BJ (cell line): ENCODE data around the gene RRAS. TPM values are rescaled to one million over a fixed set of nuclear protein-coding genes. Genes with fewer than 3 reads are reported as not detected.
A peak's percentile ranks its signal among the peaks of the same experiment; 100 is the strongest.

Source experiments
- CTCF ChIA-PET: fragments of 350-600 bp; formaldehyde crosslinking; extraction: SDS; loops from one replicate; lab custom pipeline; 2021; ENCODE audit warnings: antibody characterized with exemption, inconsistent platforms; lab: Yijun Ruan, JAX
- POLR2A ChIA-PET: fragments of 300-600 bp; sonication (Branson Sonifier 250); formaldehyde crosslinking; extraction: SDS; loops from one replicate; lab custom pipeline; 2021; ENCODE audit warnings: antibody characterized with exemption; lab: Charles Lee
- DNase-seq: peaks from one replicate; pipeline ENCODE4 v3.0.0-alpha.2; 2011; ENCODE audit warnings: low read depth
- H3K27me3 ChIP-seq: 2 replicates; pipeline ENCODE4 v1.6.0; 2011; ENCODE audit warnings: low read length; ENCODE audit not compliant: control insufficient read depth, insufficient read depth
- H3K36me3 ChIP-seq: 2 replicates; pipeline ENCODE4 v1.5.1; 2011; ENCODE audit warnings: low read length; ENCODE audit not compliant: control insufficient read depth, insufficient read depth
- H3K4me3 ChIP-seq: 2 replicates; pipeline ENCODE4 v1.5.1; 2011; ENCODE audit warnings: low read depth, mild to moderate bottlenecking, control low read depth, low read length
- polyA plus RNA-seq: library from polyadenylated mRNA; depleted of rRNA; stranded (reverse); fragments of >200 nt; gene quantifications from 2 replicates; pipeline ENCODE4 v1.2.3, GENCODE V29; 2011
- TF ChIP-seq, protein P1 (sequence below): IDR thresholded peaks from 2 replicates; pipeline ENCODE4 v1.5.1; 2011; ENCODE audit warnings: low read depth, mild to moderate bottlenecking, control low read depth, inconsistent platforms, low read length, moderate library complexity; ENCODE audit not compliant: insufficient read depth

The RRAS gene
- polyA plus RNA-seq, 1 experiment, result 186 TPM

- ChIA-PET POLR2A (no interaction called here), CTCF (interaction anchor here (1.6 to 3.0 kb wide), 2 partner anchors 7 to 11 kb away, joined by 7 to 22 read pairs; partner anchors contain the start of gene PRMT1)
- TF ChIP-seq, protein P1, sequence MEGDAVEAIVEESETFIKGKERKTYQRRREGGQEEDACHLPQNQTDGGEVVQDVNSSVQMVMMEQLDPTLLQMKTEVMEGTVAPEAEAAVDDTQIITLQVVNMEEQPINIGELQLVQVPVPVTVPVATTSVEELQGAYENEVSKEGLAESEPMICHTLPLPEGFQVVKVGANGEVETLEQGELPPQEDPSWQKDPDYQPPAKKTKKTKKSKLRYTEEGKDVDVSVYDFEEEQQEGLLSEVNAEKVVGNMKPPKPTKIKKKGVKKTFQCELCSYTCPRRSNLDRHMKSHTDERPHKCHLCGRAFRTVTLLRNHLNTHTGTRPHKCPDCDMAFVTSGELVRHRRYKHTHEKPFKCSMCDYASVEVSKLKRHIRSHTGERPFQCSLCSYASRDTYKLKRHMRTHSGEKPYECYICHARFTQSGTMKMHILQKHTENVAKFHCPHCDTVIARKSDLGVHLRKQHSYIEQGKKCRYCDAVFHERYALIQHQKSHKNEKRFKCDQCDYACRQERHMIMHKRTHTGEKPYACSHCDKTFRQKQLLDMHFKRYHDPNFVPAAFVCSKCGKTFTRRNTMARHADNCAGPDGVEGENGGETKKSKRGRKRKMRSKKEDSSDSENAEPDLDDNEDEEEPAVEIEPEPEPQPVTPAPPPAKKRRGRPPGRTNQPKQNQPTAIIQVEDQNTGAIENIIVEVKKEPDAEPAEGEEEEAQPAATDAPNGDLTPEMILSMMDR, result no peak
- no peaks in the 10 kb centered on the region for H3K27me3 ChIP-seq
- H3K4me3 ChIP-seq, result peak within 1 kb of the TSS; percentile 76
- peaks cover 10% of the 10 kb centered on the region for H3K36me3 ChIP-seq
- peak; percentile 79 for DNase-seq
Measured at GRCh38 chr19:49665351-49666119, 25.6 kb upstream of the RRAS start, which contains the start of the genes BCL2L12 and IRF3. BCL2L12 (plus strand) TSS chr19:49665933; CDS start chr19:49666693, 760 bp downstream. IRF3 (minus strand) TSS chr19:49665857; CDS start chr19:49664838, 1,019 bp downstream.

DNA sequence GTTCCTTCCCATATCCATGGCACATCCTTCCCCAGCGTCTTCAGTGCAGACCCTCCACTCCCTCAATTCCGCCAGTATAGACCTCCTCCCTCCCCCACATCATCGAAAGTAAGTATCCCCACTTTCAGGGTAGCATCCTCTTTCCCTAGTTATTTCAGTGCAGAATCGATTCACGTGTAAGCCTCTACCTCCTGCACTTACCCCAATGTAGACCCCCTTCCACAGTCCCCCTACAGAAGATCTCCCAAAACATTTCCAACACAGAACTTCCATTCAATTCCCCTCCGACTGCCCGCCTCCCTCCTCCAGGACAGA, 25.1 kb upstream of the RRAS start:
- POLR2A ChIA-PET, result no interaction called here
- CTCF ChIA-PET, result interaction anchor here (1.6 to 3.0 kb wide), 3 partner anchors 8 to 18 kb away, joined by 5 to 22 read pairs (median 7); partner anchors contain the start of gene PRMT1
- peak overlapping the region; percentile 76 for H3K4me3 ChIP-seq
- TF ChIP-seq, protein P1, result no peak
- DNase-seq, result no peak
- H3K27me3 ChIP-seq, result no peaks in the 10 kb centered on the region
- H3K36me3 ChIP-seq, result peaks cover 12% of the 10 kb centered on the region

DNA sequence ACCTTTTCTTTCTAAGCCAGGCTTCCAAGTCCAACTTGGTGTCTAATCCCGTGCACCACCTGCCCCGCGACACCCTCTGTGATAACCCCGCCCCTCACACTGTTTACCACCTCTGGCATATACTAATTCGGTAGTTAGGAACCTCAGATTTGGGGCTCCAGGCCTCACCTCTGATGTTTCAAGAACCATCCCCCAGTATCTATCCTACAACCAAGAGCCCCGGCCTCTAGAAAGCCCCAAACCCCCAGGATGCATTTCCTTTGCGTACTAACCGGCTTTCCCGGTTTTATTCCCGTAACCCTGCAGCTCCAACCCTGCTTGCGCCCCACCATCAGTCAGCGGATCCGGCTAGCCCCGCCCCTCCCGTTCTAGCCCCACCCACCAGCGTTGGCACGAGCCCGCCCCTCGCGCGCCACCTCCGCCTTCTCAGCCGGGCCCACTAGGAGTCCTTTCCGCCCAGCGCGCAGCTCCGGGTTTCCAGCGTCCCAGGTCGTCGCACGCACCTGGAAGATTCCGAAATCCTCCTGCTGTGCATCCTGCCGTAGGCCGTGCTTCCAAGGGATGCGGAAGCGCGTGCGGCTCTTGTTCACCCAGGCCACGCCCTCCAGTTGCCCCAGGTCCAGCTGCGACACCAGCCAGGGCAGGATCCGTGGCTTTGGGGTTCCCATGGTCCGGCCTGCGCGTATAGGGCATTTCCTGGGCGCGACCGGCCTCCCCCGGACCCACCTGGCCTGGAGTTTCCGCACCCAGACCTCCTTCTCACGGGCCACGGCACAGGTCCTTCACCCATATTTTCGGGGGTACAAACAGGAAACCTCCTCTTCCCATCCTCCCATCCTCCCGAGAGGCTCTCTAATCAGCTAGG, 24.5 kb upstream of the RRAS start:
- TF ChIP-seq, protein P1, result peak; percentile 30; the same call in 1 of the 2 replicates
- ChIA-PET CTCF (interaction anchor here (0.6 to 3.0 kb wide), 6 partner anchors 9 to 118 kb away, joined by 3 to 22 read pairs (median 5); partner anchors contain the start of gene PRMT1), POLR2A (interaction anchor here (0.6 to 0.7 kb wide), 2 partner anchors 22 to 137 kb away, joined by 4 to 5 read pairs; partner anchors contain the start of genes RCN3 and SCAF1)
- H3K4me3 ChIP-seq, result peak overlapping the region; percentile 76
- H3K36me3 ChIP-seq, result peaks cover 12% of the 10 kb centered on the region
- DNase-seq, result no peak
- no peaks in the 10 kb centered on the region for H3K27me3 ChIP-seq

DNA sequence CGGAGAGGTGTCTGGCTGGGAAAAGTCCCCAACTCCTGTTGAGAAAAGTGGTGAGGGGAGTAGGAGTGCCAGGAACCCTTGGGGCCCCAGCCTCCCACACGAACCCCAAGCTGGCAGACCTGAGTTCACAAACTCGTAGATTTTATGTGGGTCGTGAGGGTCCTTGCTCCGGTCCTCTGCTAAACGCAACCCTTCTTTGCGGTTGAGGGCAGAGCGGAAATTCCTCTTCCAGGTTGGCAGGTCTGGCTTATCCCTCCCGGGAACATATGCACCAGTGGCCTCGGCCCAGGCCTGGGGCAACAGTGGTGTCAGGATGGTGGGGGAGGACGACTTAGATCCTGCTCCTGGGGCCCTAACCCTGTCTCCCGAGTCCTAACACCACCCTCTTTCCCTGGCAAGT, 23.3 kb upstream of the RRAS start:
- peaks cover 22% of the 10 kb centered on the region for H3K36me3 ChIP-seq
- DNase-seq, result no peak
- H3K27me3 ChIP-seq, result no peaks in the 10 kb centered on the region
- no peak overlapping the region for H3K4me3 ChIP-seq
- CTCF ChIA-PET, result interaction anchor here (0.7 to 3.0 kb wide), 4 partner anchors 13 to 116 kb away, joined by 3 to 22 read pairs (median 5); partner anchors contain the start of gene PRMT1
- TF ChIP-seq, protein P1, result no peak
- POLR2A ChIA-PET, result interaction anchor here (0.6 kb wide), 1 partner anchor 21 kb away, joined by 3 read pairs; the partner anchor contains the start of gene SCAF1
